HepG2 (cell line): ENCODE data around the gene ANKRD11. TPM values are rescaled to one million over a fixed set of nuclear protein-coding genes. Genes with fewer than 3 reads are reported as not detected.

Experiments used
- CENPBD1 ChIP-seq: sonication (generic); formaldehyde crosslinking; IDR thresholded peaks from 2 replicates; pipeline ENCODE4 v1.8.0; 2022; ENCODE audit warnings: missing genetic modification reagents, low read depth, mild to moderate bottlenecking, borderline replicate concordance
- CERS6 ChIP-seq: sonication (generic); formaldehyde crosslinking; IDR thresholded peaks from 2 replicates; pipeline ENCODE4 v1.5.0; 2020; ENCODE audit warnings: missing genetic modification reagents
- CREM ChIP-seq, 2 experiments: sonication (generic) in 1 of 2; formaldehyde crosslinking in 1 of 2; IDR thresholded peaks; 2 replicates each; pipeline versions ENCODE4 v1.4.0 to v1.6.1; 2016 to 2020; ENCODE audit warnings: antibody characterized with exemption in 1 of 2, mild to moderate bottlenecking in 1 of 2, missing genetic modification reagents in 1 of 2
- GATAD1 ChIP-seq: IDR thresholded peaks from 2 replicates; pipeline ENCODE4 v1.6.1; 2016; ENCODE audit warnings: missing genetic modification reagents, missing compliant biosample characterization
- HNRNPL ChIP-seq: fragments of 200-400 bp; formaldehyde crosslinking; IDR thresholded peaks from 2 replicates; pipeline ENCODE4 v1.6.1; 2017; ENCODE audit warnings: mild to moderate bottlenecking, low read depth, low read length
- IRF2 ChIP-seq: IDR thresholded peaks from 2 replicates; pipeline ENCODE4 v1.6.1; 2018; ENCODE audit warnings: missing genetic modification reagents, missing compliant biosample characterization
- ISX ChIP-seq: sonication (generic); formaldehyde crosslinking; conservative IDR thresholded peaks from 2 replicates; pipeline ENCODE4 v1.5.0; 2020; ENCODE audit warnings: missing genetic modification reagents
- KLF16 ChIP-seq, 2 experiments: sonication (generic) in 1 of 2; formaldehyde crosslinking in 1 of 2; IDR thresholded peaks; 2 replicates each; pipeline versions ENCODE4 v1.6.1 to v1.8.0; 2016 to 2023; ENCODE audit warnings: missing genetic modification reagents in 2 of 2, missing compliant biosample characterization in 1 of 2
- NR1H2 ChIP-seq: sonication (generic); formaldehyde crosslinking; IDR thresholded peaks from 2 replicates; pipeline ENCODE4 v1.8.1; 2022; ENCODE audit warnings: low read depth, missing genetic modification reagents, borderline replicate concordance
- PAXIP1 ChIP-seq: sonication (generic); formaldehyde crosslinking; conservative IDR thresholded peaks from 2 replicates; pipeline ENCODE4 v1.4.0; 2020; ENCODE audit warnings: mild to moderate bottlenecking, missing genetic modification reagents, moderate library complexity
- REL ChIP-seq: sonication (generic); formaldehyde crosslinking; conservative IDR thresholded peaks from 2 replicates; pipeline ENCODE4 v1.8.0; 2022; ENCODE audit warnings: mild to moderate bottlenecking, missing genetic modification reagents, moderate library complexity
- SATB2 ChIP-seq: sonication (generic); formaldehyde crosslinking; IDR thresholded peaks from 2 replicates; pipeline ENCODE4 v1.5.0; 2020; ENCODE audit warnings: missing genetic modification reagents
- SMAD9 ChIP-seq: sonication (generic); formaldehyde crosslinking; IDR thresholded peaks from 2 replicates; pipeline ENCODE4 v1.5.1; 2020; ENCODE audit warnings: mild to moderate bottlenecking, missing genetic modification reagents
- XBP1 ChIP-seq: sonication (generic); formaldehyde crosslinking; IDR thresholded peaks from 2 replicates; pipeline ENCODE4 v1.5.0; 2020; ENCODE audit warnings: missing genetic modification reagents
- ZBTB20 ChIP-seq: sonication (generic); formaldehyde crosslinking; IDR thresholded peaks from 2 replicates; pipeline ENCODE4 v1.8.1; 2023; ENCODE audit warnings: missing genetic modification reagents, low read depth, mild to moderate bottlenecking, borderline replicate concordance
- ZFP36 ChIP-seq: fragments of 150-350 bp; IDR thresholded peaks from 2 replicates; pipeline ENCODE4 v1.6.1; 2018; ENCODE audit warnings: borderline replicate concordance, low read length, low read depth; ENCODE audit not compliant: partially characterized antibody
- ZNF296 ChIP-seq: sonication (generic); formaldehyde crosslinking; conservative IDR thresholded peaks from 2 replicates; pipeline ENCODE4 v1.5.0; 2020; ENCODE audit warnings: mild to moderate bottlenecking, missing genetic modification reagents
- polyA plus RNA-seq, 8 experiments: library from polyadenylated mRNA; depleted of rRNA in 3 of 8; stranded (reverse) in 7 of 8; unstranded in 1 of 8; fragments of >200 nt; fragmentation: Illumina TruSeq in 4 of 8; extraction: Trizol in 4 of 8; gene quantifications; 2 replicates each; pipeline versions ENCODE4 v1.2.1 to v1.2.3, GENCODE V29; 2011 to 2016; ENCODE audit warnings: low read depth in 4 of 8, missing spikeins in 1 of 8, mixed read lengths in 1 of 8; ENCODE audit not compliant: insufficient read depth in 1 of 8
- total RNA-seq, 5 experiments: library from RNA; depleted of rRNA; stranded (reverse); fragments of >200 nt; fragmentation: Illumina TruSeq; extraction: Trizol; gene quantifications; 2 replicates each; pipeline ENCODE4 v1.2.3, GENCODE V29; 2016; ENCODE audit warnings: low read depth in 1 of 5
- TF ChIP-seq, protein P1 (sequence below): sonication (generic); formaldehyde crosslinking; IDR thresholded peaks from 2 replicates; pipeline ENCODE4 v1.4.0; 2020; ENCODE audit warnings: missing genetic modification reagents, mild to moderate bottlenecking, borderline replicate concordance
- TF ChIP-seq, protein P2 (sequence below): IDR thresholded peaks from 2 replicates; pipeline ENCODE4 v1.6.1; 2016; ENCODE audit warnings: low read depth

Gene ANKRD11
- total and polyA plus RNA-seq, 2 of the 13 experiments (the other 11 are each of a cell fraction or from before 2014, with no cell fraction given) = 21.4 to 38.4 TPM

DNA sequence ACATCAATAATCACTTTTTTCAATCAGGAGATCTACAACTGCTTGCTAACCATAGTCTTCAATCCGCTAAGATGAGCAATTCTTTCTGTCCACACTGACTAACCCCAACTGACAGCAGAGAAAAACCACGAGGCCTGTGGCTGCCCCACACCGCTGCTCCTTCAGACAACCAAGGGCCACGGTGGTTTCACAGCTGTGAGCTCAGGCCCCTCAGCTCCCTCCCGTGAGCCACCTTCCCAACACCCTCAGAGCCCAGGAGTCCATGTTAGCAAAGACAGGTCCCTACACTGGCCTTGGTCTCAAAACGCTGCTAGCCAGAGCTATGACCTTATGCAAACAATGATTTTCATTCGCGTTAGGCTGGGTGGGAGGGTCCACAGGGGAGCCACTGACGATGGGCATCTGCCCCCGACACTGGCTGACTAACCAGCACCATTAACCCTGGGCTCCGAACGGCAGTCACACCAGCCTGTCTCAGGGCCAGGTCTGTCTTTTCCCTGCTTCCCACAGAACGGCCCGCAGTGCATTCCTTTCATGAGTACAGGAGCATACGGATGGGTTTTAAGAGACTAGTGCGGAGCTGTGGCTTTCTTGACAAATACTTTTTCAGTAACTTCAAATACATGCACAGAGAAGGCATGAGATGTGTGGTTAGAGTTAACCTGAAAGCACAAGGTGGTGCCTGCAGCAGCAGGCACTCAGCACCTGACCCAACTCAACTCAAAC, 67.3 kb downstream of the ANKRD11 start (continued):
- TF ChIP-seq, protein P1, sequence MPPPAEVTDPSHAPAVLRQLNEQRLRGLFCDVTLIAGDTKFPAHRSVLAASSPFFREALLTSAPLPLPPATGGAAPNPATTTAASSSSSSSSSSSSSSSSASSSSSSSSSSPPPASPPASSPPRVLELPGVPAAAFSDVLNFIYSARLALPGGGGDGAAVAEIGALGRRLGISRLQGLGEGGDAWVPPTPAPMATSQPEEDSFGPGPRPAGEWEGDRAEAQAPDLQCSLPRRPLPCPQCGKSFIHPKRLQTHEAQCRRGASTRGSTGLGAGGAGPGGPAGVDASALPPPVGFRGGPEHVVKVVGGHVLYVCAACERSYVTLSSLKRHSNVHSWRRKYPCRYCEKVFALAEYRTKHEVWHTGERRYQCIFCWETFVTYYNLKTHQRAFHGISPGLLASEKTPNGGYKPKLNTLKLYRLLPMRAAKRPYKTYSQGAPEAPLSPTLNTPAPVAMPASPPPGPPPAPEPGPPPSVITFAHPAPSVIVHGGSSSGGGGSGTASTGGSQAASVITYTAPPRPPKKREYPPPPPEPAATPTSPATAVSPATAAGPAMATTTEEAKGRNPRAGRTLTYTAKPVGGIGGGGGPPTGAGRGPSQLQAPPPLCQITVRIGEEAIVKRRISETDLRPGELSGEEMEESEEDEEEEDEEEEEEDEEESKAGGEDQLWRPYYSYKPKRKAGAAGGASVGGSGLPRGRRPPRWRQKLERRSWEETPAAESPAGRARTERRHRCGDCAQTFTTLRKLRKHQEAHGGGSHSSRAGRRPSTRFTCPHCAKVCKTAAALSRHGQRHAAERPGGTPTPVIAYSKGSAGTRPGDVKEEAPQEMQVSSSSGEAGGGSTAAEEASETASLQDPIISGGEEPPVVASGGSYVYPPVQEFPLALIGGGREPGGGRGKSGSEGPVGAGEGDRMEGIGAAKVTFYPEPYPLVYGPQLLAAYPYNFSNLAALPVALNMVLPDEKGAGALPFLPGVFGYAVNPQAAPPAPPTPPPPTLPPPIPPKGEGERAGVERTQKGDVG (CRISPR knock-in tag) = 0 out of 2 replicates have a peak, but pooled peaks have one; percentile 21
- no peak for TF ChIP-seq CERS6 (CRISPR knock-in tag)
- TF ChIP-seq, protein P2, sequence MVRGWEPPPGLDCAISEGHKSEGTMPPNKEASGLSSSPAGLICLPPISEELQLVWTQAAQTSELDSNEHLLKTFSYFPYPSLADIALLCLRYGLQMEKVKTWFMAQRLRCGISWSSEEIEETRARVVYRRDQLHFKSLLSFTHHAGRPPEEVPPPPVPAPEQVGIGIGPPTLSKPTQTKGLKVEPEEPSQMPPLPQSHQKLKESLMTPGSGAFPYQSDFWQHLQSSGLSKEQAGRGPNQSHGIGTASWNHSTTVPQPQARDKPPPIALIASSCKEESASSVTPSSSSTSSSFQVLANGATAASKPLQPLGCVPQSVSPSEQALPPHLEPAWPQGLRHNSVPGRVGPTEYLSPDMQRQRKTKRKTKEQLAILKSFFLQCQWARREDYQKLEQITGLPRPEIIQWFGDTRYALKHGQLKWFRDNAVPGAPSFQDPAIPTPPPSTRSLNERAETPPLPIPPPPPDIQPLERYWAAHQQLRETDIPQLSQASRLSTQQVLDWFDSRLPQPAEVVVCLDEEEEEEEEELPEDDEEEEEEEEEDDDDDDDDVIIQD (CRISPR knock-in tag) = peak; percentile 76
- 0 out of 2 replicates have a peak, but pooled peaks have one; percentile 11 for TF ChIP-seq GATAD1 (CRISPR knock-in tag)
- 0 out of 2 replicates have a peak, but pooled peaks have one; percentile 48 for TF ChIP-seq HNRNPL
- TF ChIP-seq CENPBD1 (CRISPR knock-in tag) = no peak
- TF ChIP-seq PAXIP1 (CRISPR knock-in tag) = peak; percentile 74
- no peak for TF ChIP-seq SATB2 (CRISPR knock-in tag)
- peak; percentile 17; the same call in 1 of the 2 replicates for TF ChIP-seq CREM (IDR thresholded peaks at IDR 0.05)
- TF ChIP-seq CREM (CRISPR knock-in tag; IDR thresholded peaks at IDR 0.05) = no peak
- TF ChIP-seq XBP1 = no peak
- no peak for TF ChIP-seq KLF16 (CRISPR knock-in tag; IDR thresholded peaks at IDR 0.05)
- TF ChIP-seq SMAD9 = no peak
- no peak for TF ChIP-seq ISX
- no peak for TF ChIP-seq REL (CRISPR knock-in tag)
- TF ChIP-seq NR1H2 (CRISPR knock-in tag) = no peak
- no peak for TF ChIP-seq ZBTB20 (CRISPR knock-in tag)
- no peak for TF ChIP-seq ZFP36
- peak; percentile 74 for TF ChIP-seq IRF2 (CRISPR knock-in tag)
- TF ChIP-seq ZNF296 = 0 out of 2 replicates have a peak, but pooled peaks have one; percentile 21
